ENCODE measurements around the gene ERBB4.

ERBB4 gene

GRCh38 chr2:212274215-212274614 lies 264.4 kb downstream of the ERBB4 start:
- TF ChIP-seq ZFX (IDR thresholded peaks at IDR 0.05; ENCODE audit: borderline replicate concordance) (no peak), CTCF (IDR thresholded peaks at IDR 0.05) (no peak)
- no peak overlapping the region for H3K27ac ChIP-seq

- TF ChIP-seq ZFX (IDR thresholded peaks at IDR 0.05; ENCODE audit: borderline replicate concordance) (no peak), CTCF (IDR thresholded peaks at IDR 0.05) (no peak)
These were observed 267.0 kb downstream of the ERBB4 start for GRCh38 chr2:212271583-212271982.

GRCh38 chr2:212269005-212269404 lies 269.6 kb downstream of the ERBB4 start:
- TF ChIP-seq CTCF (IDR thresholded peaks at IDR 0.05) = no peak
- no peak for TF ChIP-seq ZFX (IDR thresholded peaks at IDR 0.05; ENCODE audit: borderline replicate concordance)
- no peak overlapping the region for H3K27ac ChIP-seq

More at GRCh38 chr2:212271583-212271982, 267.0 kb downstream of the ERBB4 start:
- no peak overlapping the region for H3K27ac ChIP-seq

- TF ChIP-seq ZFX (IDR thresholded peaks at IDR 0.05; ENCODE audit: borderline replicate concordance) = no peak
- TF ChIP-seq CTCF (IDR thresholded peaks at IDR 0.05) = no peak
- H3K27ac ChIP-seq = no peak overlapping the region
These were observed 272.3 kb downstream of the ERBB4 start for GRCh38 chr2:212266297-212266696.

GRCh38 chr2:212265777-212266176 lies 272.8 kb downstream of the ERBB4 start:
- no peak for TF ChIP-seq CTCF (IDR thresholded peaks at IDR 0.05)
- TF ChIP-seq ZFX (IDR thresholded peaks at IDR 0.05; ENCODE audit: borderline replicate concordance) = no peak
- no peak overlapping the region for H3K27ac ChIP-seq

- no peak overlapping the region for H3K27ac ChIP-seq
- TF ChIP-seq CTCF (IDR thresholded peaks at IDR 0.05) (no peak), ZFX (IDR thresholded peaks at IDR 0.05; ENCODE audit: borderline replicate concordance) (no peak)
These were observed 274.4 kb downstream of the ERBB4 start for GRCh38 chr2:212264187-212264586.

- TF ChIP-seq ZFX (IDR thresholded peaks at IDR 0.05; ENCODE audit: borderline replicate concordance) = no peak
- TF ChIP-seq CTCF (IDR thresholded peaks at IDR 0.05) = no peak
- H3K27ac ChIP-seq = no peak overlapping the region
These were observed 279.4 kb downstream of the ERBB4 start for GRCh38 chr2:212259226-212259625.

All from 22Rv1 (cell line).